HCEC 1CT (cell line): ENCODE results near the gene RITA1.

Source experiments
- DNase-seq: peaks from one replicate; pipeline ENCODE4 v3.0.0-alpha.2; 2017

The RITA1 gene

GRCh38 chr12:113180333-113180732, 5.2 kb upstream of the RITA1 start:
- peak; percentile 43 for DNase-seq

GRCh38 chr12:113181975-113182374, 3.5 kb upstream of the RITA1 start:
- no peak for DNase-seq

- no peak for DNase-seq
Measured at GRCh38 chr12:113183030-113183589, 2.4 kb upstream of the RITA1 start.

- DNase-seq = no peak
Measured at GRCh38 chr12:113184098-113184899, 1.2 kb upstream of the RITA1 start.

GRCh38 chr12:113184900-113185179, 681 bp upstream of the RITA1 start:
- peak; percentile 91 for DNase-seq

- no peak for DNase-seq
Measured at GRCh38 chr12:113186033-113186365, 478 bp downstream of the RITA1 start.

GRCh38 chr12:113186666-113187325, 1.3 kb downstream of the RITA1 start:
- DNase-seq = no peak

- no peak for DNase-seq
Measured at GRCh38 chr12:113189361-113189760, 3.8 kb downstream of the RITA1 start.

- DNase-seq = peak; percentile 26
Measured at GRCh38 chr12:113190761-113191160, 5.2 kb downstream of the RITA1 start.

- DNase-seq = no peak
Measured at GRCh38 chr12:113191227-113191626, 5.7 kb downstream of the RITA1 start.

- peak; percentile 85 for DNase-seq
Measured at GRCh38 chr12:113194971-113195391, 9.5 kb downstream of the RITA1 start.

GRCh38 chr12:113195598-113195997, 10.1 kb downstream of the RITA1 start:
- DNase-seq = no peak

GRCh38 chr12:113196582-113196981, 11.1 kb downstream of the RITA1 start:
- DNase-seq = no peak

- DNase-seq = peak; percentile 82
Measured at GRCh38 chr12:113196990-113197389, 11.5 kb downstream of the RITA1 start.

GRCh38 chr12:113197518-113198077, 12.1 kb downstream of the RITA1 start:
- DNase-seq = no peak

- DNase-seq = no peak
Measured at GRCh38 chr12:113198296-113198695, 12.8 kb downstream of the RITA1 start.

GRCh38 chr12:113200021-113200797, 14.7 kb downstream of the RITA1 start:
- DNase-seq = no peak

GRCh38 chr12:113201187-113202177, 16.0 kb downstream of the RITA1 start:
- DNase-seq = no peak

- DNase-seq = no peak
Measured at GRCh38 chr12:113202300-113203075, 17.0 kb downstream of the RITA1 start.

GRCh38 chr12:113203852-113204760, 18.6 kb downstream of the RITA1 start:
- peak; percentile 54 for DNase-seq
